DMS53 treated with DMSO at 0.1 percent for 48 hours (cell line): ENCODE measurements around the gene ENPP1.

Source experiments
- DNase-seq: peaks from one replicate; lab custom pipeline; 2025; ENCODE audit not compliant: unreplicated experiment; lab: John Stamatoyannopoulos, UW

ENPP1 gene

DNA sequence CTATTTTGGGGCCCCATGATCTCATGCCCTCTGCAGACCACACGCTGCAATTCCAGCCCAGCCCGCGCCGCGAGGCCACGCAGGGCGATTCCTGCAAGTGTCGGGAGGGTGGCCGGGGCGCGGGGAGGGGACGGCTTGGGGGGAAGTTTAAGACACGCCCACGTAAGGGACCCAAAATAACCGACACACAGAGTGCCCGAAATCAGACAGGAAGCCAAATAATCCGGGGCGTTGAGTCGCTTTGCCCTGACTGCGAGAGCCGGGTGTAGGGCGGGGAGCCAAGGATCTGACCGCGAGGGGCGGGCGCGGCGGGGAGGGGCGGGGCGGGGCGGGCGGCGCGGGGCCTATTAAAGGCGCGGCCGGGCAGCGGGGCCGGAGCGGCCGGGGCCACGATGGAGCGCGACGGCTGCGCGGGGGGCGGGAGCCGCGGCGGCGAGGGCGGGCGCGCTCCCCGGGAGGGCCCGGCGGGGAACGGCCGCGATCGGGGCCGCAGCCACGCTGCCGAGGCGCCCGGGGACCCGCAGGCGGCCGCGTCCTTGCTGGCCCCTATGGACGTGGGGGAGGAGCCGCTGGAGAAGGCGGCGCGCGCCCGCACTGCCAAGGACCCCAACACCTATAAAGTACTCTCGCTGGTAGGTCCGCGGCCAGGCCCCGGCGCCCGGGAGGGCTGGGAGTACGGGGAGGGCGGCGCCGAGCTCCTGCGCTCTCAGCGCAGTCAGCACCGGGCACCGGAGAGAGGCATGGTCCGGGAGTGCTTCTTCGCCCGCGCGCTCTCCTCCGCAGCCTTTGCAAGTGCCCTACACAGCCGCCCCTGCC, at the start of gene ENPP1:
Gene ENPP1 (plus strand): TSS at position 377 of the 816 bp plus-strand sequence. CDS start 16 bp downstream, at position 393.
- peak; percentile 26 for DNase-seq

DNA sequence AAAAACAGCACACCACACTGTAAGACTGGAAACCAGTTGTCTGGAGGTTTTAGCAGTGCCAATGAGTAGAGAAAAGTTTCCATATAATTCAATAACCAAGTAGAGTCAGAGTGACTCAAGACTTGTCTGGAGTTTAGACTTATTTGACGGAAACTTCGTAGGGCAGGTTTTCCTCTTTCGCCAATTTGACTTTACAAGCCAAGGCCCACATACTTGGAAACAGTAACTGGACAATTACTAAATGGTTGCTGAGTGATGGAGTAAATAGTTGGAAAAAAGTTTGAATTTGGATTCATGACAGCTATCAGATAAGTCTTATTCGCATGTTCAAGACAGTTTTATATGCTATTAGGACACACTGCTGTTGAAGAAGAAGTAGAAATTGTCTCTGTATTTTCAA, 48.9 kb upstream of the ENPP1 start:
- no peak for DNase-seq

DNA sequence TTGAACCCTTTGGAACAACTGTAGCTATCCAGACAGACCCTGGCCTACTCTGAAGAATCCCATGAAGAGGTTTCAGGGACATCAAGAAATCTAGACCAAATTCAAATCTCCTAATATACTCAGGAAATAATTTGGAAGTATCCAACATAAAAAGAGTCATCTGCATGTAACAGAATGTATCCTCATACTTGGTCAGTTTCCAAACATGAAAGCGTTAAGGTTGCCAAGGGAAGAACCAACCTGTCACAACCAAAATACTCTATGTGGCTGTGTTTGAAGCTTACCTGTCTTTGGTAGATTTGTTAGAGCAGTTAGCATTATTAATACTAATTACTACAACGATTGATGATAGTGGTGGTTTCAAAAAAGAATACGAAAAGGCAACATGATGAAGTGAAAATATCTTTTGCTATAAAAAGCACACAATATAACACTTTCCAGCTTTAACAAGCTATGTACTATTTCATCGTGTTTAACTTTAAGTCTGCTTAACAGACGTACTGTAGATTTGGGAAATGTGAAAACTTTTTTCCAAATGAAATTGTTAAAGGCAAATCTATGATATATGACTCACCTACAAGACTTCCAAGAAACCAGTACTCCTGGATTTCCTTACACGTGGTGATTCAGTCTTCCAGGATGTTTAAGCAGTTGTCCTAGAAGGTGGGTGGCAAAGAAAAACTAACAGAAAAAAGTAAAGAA, 46.6 kb upstream of the ENPP1 start:
- DNase-seq, result no peak

DNA sequence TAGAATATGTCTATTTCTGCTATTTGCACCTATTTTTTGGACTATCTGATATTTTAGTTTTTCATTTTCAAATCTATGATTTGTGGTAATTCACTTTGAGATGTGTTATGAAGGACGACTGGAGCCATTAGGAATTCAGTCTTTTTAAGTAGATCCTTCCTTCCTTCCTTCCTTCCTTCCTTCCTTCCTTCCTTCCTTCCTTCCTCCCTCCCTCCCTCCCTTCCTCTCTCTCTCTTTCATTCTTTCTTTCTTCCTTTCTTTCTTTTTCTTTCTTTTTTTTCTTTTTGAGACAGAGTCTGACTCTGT, 46.1 kb upstream of the ENPP1 start:
- no peak for DNase-seq

DNA sequence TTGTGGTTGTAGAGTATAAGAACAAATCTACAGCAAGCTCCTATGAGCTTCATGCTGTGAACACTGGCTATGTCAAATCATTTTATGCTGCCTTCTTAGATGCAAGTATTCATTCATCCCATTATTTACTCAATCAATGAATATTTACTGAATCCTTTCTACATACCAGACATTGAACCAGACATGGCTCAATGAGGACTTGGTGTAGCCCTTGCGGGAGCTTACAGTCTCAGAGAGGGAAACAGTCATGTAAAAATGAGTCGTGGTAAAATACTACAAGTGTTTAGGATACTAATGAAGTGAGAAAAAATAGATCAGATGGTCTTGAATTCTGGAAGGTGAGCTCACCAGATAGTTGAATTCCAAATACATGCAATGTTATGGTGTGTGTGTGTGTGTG, 44.8 kb upstream of the ENPP1 start:
- DNase-seq, result no peak

DNA sequence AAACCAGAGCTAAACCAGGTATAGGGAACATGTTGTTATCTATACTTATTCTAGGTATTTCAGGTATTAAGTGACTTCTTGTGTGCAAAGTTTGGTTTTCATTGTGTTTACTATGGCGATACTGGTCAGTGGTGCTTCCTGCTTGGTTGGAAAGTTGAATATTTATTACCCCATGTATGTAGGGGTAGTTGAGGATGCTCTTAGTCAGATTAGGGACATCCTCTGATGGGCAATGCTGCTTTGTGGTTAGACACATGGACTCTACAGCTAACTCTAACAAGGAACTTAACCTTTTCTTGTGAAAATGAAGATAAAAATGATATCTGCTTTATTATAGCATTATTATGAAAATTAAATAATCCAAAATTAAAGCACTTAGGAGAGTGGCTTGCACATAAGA, 44.1 kb upstream of the ENPP1 start:
- DNase-seq, result no peak

DNA sequence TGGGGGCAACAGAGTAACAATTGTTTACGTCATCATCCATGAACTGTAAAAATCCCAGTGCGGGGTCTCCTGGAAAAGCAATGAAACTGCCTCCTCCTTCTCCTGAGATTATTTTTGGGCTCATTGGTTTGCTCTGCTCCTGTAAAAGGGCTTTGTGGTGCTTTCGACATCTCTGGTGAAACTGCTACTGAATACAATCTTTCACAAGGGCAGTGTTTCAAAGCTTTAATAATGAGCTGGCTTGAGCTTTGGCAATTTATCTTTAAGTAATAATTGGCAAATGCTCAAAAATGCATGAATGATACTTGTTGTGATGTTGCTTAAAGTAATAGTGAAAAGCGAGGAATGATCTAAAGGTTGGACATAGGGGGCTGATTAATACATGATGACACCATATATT, 43.5 kb upstream of the ENPP1 start:
- no peak for DNase-seq

DNA sequence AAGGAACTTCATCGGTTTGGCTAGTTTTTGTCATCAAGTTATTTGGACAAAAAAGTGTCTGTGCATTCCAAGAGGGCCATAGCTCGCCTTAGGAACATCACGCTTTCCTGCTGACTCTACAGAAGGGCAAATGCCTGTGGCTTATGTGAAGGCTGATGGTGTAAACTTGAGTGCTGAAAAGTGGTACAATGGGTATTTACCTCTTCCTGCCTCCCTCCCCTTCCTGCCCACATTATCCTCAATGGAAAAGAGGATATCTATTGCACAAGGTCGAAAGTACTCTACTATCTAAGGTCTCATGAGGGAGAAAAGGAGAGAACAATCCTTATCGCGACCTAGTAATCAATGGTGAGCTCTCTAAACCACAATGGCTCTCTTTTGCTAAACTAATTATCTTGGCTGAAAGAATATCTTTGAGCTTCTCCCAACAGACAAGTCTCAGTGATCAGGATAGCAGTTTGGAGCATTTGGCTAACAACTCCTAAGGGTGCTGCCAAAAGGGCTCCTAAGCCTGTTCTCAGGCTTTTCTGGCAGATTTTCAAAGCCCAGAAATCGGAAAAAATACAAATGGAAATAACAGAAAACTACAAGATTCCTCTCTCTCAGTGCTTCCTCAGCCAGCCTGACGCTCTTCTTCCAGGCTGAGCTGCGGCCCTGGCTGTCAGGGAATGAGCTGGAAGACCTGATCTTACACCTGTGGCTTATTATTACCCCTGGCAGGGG, 42.6 kb upstream of the ENPP1 start:
- no peak for DNase-seq

DNA sequence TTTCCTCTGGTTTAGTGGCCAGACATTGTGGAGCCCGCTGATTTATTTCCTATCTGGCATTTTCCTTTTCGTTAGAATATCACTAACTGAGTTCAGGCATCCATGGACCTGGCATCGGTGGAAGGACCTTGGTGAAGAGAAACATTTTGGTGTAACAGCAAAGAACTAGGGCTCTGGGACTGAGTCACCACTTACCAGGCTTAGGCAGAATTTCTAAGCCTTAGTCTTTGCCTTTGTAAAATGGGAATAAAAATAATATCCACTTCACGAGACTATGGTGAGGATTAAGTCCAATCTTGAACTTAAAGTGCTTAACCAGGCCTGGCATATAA, 42.0 kb upstream of the ENPP1 start:
- no peak for DNase-seq

DNA sequence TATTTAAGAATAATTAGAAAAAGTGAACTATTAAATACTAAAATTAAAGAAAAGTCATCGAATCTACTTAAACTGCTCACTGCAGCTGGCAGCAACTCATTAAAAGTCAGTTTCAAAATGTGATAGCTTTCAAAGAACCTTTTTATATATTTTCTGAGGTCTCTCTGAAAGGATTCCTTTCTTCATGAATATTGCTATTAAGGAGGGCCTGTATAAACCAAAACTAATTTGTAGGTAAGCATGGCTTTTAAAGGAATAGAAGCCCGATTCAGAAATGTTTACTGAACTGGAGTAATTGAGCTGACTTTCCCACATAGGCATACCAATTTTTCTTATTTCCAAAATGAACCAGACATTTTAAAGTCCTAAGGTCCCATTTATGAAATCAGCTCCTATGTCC, 41.2 kb upstream of the ENPP1 start:
- DNase-seq, result no peak

DNA sequence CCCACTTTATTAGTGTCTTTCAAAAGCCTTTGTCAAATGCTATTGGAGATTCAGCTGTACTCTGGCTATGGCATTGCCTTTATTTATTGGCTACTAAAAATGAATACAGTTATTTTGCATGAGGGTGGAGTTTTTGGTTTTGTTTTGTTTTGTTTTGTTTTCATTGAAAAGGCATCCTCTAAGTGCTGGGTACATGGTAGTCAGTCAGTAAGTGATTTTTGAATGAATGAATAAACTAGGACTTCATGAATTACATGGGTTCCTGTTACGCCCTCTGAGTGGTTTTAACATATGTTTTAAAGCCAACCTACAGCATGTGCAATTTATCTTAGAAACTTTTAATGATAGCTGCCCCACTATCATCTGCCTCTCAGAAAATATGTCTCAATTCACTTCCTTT, 38.9 kb upstream of the ENPP1 start:
- no peak for DNase-seq

DNA sequence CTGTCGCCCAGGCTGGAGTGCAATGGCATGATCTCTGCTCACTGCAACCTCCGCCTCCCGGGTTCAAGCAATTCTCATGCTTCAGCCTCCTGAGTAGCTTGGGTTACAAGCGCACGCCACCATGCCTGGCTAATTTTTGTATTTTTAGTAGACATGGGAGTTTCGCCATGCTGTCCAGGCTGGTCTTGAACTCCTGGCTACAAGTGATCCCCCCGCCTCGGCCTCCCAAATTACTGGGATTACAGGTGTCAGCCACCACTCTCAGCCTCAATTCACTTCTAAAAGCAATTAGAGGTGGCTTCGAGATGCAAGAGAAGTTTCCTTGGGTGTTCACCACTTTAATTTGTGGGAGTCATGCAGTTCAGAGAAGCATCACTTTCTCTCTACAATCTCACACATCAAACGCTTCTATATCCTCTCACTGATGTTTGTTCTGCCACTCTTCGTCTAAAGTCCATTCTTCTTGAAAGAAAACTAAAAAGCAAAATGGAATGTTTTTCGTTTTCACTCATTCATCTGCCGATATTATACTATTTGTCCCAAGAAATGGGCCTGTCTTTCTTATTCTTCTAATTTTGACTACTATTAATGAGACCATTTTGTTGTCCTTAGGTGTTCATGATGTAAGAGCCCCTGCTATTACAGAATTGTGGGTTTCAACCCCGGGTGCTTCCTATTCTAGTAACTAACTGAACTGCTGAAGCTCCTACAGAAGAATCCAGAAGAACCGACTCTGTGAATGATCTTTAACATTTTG, 38.3 kb upstream of the ENPP1 start:
- DNase-seq, result no peak

DNA sequence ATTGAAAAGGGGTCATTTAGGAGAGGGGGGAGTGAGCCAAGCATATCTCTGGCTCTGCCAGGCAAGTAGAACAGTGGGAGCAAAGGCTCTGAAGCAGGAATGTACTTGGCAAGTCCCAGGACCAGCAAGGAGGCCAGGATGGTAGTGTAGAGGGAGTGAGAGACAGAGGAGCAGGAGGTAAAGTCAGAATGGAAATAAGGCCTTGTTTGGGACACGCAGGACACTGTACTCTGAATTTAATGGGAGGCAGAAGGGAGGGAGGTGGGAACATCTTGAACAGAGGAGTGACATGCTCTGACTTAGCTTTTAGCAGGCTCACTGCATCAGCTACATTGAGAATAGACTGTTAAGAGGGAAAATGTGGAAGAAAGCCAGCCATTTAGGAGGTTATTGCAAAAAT, 37.0 kb upstream of the ENPP1 start:
- no peak for DNase-seq

DNA sequence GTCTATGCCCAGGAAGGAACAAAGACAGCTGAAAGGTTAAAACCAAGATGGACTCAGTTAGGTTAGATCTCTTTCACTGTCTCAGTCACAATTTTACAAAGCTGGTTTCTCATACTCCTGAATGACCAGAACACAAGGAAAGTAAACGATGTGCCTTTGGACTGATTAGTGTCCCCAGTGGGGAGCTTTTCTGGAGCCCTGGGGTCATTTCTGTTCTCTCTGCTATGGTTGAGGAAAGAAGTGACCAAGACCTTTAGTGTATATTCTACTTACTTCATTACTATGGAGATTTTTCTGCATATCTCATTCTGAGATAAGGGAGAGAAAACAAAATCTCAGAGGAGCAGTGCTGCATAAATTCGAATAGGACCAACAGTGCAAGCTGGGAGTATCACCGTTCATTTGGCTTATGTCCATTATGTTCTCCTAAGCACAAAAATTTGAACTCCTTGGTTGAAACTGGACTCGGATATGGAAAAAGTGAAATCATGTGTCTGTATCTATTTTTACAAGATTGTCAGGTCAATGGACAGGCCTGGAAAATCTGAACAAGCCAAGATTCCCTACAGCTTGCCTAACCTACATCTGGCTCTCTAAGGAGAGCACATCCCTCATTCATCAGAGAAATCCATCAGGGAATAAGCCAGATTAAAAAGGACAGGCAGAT, 34.4 kb upstream of the ENPP1 start:
- DNase-seq, result no peak

DNA sequence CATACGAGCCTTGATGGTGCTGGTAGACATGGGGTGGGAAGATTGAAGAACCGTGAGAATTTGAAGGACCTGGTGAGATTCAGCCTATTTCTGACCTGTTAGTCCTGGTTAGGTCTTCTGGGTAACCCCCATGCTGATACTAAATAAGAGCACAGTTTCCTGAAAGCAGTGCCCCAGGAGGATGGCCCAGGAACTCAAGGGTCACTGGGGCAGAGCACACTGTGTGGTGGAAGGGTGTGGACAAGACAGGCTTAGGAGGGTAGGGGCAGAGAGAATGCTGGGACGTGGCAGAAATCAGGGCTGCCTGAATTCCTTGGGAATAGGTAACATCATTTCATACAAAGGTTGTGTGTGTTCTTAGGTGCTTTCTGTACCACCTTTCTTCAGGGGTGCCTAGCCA, 31.9 kb upstream of the ENPP1 start:
- no peak for DNase-seq

DNA sequence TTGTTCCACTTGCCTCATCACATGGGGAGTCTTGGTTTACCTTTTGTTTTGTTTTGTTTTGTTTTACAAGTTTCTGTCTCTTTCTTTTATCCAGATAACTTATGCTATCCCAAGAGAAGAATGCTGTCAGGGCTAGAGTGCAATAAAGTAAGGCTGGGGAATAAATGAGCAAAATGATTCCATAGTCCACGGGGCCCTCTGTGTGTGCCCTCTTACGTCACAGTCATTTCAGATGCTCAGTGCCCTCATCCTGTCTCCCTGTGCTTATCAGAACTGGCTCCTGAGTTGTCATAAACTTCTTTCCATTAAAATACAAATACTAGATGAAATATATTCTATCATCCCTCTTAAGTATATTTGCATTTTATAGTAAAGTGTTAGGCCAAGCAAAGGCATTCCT, 30.8 kb upstream of the ENPP1 start:
- DNase-seq, result no peak

DNA sequence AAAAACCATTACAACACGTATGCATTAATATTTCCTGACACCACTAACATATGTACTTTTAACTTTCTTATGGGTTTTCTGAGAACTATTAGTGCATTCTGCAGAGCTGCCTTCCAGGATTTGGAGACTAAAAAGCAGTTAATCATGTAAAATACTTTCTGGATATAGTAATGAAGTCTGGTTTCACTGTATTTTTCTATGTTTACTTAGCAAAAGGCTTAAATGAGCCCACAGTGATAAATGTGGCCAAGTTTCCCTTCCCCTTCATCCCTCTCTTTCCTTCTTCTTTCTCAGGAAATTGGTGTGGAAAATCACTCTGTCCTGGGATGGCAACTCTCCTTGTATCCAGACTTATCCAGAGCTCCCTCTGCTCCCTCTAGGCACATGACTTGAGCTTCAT, 29.7 kb upstream of the ENPP1 start:
- no peak for DNase-seq

DNA sequence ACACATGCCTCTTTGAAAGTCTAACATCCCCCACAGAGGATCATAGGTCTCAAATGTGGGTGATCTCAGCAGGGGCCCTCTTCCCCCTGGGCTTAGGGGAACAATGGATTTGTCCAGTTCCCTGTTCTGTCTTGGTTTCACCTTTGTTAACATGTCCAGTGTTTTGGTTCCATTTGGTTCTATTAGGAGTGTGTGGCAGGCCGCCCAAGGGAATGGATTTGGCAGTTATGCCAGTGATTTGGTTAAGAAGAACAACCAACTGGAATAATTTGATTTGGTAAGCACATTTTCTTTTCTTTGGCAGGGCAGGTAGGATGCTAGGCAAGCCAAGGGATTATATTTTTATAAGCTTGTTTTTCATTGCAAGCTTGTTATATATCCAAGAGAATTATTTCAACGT, 28.5 kb upstream of the ENPP1 start:
- no peak for DNase-seq

DNA sequence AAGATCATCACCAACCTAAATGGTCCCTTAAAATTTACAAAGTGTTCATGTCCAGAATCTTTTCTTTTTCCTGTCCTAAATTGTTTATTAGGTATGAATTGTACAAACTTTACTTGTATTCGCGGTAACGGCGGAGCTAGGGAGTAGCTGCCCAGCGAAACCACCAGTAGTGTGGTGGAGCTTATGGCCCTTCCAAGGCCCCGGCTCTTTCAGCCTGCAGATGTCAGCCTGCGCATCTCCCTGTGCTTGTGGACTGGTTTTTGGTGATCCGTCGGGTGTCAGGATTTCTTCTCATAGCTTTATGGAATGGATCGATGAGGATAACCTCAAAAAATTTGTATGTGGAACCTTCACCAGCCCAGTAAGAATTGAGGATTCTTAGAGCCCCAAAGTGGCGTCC, 27.2 kb upstream of the ENPP1 start:
- no peak for DNase-seq

DNA sequence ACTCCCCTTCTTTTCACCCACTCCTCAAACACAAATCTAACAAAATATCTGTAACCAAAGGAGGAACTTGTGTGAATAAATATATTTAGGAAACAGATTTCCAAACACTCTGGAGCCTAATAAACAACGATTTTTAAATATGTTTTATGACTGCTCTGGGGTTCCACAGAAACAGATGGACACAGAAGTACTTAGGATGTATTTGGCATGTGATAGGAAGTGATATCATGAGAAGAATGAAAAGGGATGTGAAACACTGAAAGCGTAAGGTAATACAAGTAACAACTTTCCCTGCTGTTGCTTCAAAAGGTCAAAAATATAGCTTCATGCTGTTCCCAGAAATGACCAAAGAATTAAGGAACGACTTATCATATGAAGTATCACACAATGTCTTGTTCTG, 26.1 kb upstream of the ENPP1 start:
- no peak for DNase-seq

DNA sequence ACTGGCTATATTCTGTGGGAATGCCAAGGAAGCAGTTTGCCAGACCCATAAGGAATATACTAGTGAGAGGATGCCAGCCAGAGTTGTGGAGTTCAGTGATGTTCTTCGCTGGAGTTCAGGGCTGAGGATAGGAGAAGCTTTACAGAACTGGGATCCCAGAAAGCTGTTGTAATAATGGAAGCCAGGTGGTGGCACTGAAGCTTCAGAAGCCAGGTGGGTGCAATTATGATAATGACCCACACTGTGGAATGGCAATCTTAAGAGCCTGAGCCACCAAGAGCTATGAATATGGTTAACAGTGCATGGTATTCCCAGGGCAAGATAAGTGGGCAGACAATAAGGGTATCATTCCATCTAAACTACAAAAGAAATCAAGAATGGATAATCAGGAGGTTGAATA, 25.1 kb upstream of the ENPP1 start:
- no peak for DNase-seq
